OCI-LY7 (cell line): ENCODE measurements around the gene PEX1. TPM values are rescaled to one million over a fixed set of nuclear protein-coding genes. Genes with fewer than 3 reads are reported as not detected.

ENCODE experiments used
- BruUV-seq: library from RNA; stranded (reverse); fragments of 400-500 nt; replicated peaks from 2 replicates; lab custom pipeline; 2021; lab: Mats Ljungman, UMichigan
- CTCF ChIA-PET: fragments of 300-600 bp; sonication (Branson Sonifier 250); formaldehyde crosslinking; loops from one replicate; lab custom pipeline; 2022; ENCODE audit warnings: antibody characterized with exemption; ENCODE audit not compliant: unreplicated experiment; lab: Charles Lee
- POLR2A ChIA-PET: fragments of 300-600 bp; sonication (Branson Sonifier 250); formaldehyde crosslinking; loops from one replicate; lab custom pipeline; 2022; ENCODE audit warnings: antibody characterized with exemption; lab: Charles Lee
- DNase-seq: peaks from one replicate; pipeline ENCODE4 v3.0.0-alpha.2; 2015; ENCODE audit warnings: low spot score
- H2AFZ ChIP-seq: fragments of 200-600 bp; sonication (generic), shearing (Covaris generic); 2 replicates; pipeline ENCODE4 v1.6.1; 2014; ENCODE audit warnings: mild to moderate bottlenecking, antibody characterized with exemption, low read length, moderate library complexity
- H3K27ac ChIP-seq: fragments of 200-600 bp; sonication (generic); 2 replicates; pipeline ENCODE4 v1.5.1; 2014; ENCODE audit warnings: mixed run types, low read depth, mild to moderate bottlenecking, moderate library complexity, low read length, inconsistent platforms; ENCODE audit not compliant: poor library complexity, severe bottlenecking
- H3K36me3 ChIP-seq: fragments of 200-600 bp; sonication (generic); 2 replicates; pipeline ENCODE4 v1.6.1; 2014; ENCODE audit warnings: mild to moderate bottlenecking, antibody characterized with exemption, low read length, moderate library complexity, mixed read lengths; ENCODE audit not compliant: insufficient read depth
- H3K4me1 ChIP-seq: fragments of 200-600 bp; sonication (generic); 2 replicates; pipeline ENCODE4 v1.5.1; 2014; ENCODE audit warnings: mild to moderate bottlenecking, low read length; ENCODE audit not compliant: insufficient read depth, poor library complexity, severe bottlenecking
- H3K4me2 ChIP-seq: fragments of 200-600 bp; sonication (generic); 2 replicates; pipeline ENCODE4 v1.6.1; 2014; ENCODE audit warnings: mild to moderate bottlenecking, low read length
- H3K4me3 ChIP-seq: fragments of 200-600 bp; sonication (generic); 2 replicates; pipeline ENCODE4 v1.5.1; 2014; ENCODE audit warnings: mild to moderate bottlenecking, low read depth, low read length; ENCODE audit not compliant: poor library complexity, severe bottlenecking
- H3K79me2 ChIP-seq: fragments of 200-600 bp; sonication (generic); 2 replicates; pipeline ENCODE4 v1.6.1; 2016; ENCODE audit warnings: low read depth, mild to moderate bottlenecking, low read length, moderate library complexity, mixed read lengths; ENCODE audit not compliant: insufficient read depth
- H3K9me2 ChIP-seq: fragments of 200-600 bp; sonication (generic); 2 replicates; pipeline ENCODE4 v1.6.1; 2016; ENCODE audit warnings: mild to moderate bottlenecking, low read length, mixed read lengths; ENCODE audit not compliant: insufficient read depth
- H3K9me3 ChIP-seq: fragments of 200-600 bp; sonication (generic); 2 replicates; pipeline ENCODE4 v1.6.1; 2014; ENCODE audit warnings: mild to moderate bottlenecking, mixed run types, low read length, mixed read lengths
- H4K20me1 ChIP-seq: fragments of 200-600 bp; sonication (generic); 2 replicates; pipeline ENCODE4 v1.6.1; 2014; ENCODE audit warnings: mild to moderate bottlenecking, antibody characterized with exemption, low read length, moderate library complexity, mixed read lengths; ENCODE audit not compliant: insufficient read depth
- EZH2phosphoT487 ChIP-seq: fragments of 200-600 bp; sonication (generic); IDR thresholded peaks from 2 replicates; pipeline ENCODE4 v1.6.1; 2018; ENCODE audit warnings: low read depth, borderline replicate concordance, mild to moderate bottlenecking, mixed run types, antibody characterized with exemption, low read length, moderate library complexity, mixed read lengths
- intact Hi-C: fragments of 100-400 bp; cut with micrococcal nuclease; formaldehyde crosslinking; loops from one replicate; pipeline ENCODE4 v1.10.0; 2022; ENCODE audit not compliant: unreplicated experiment
- total RNA-seq, 2 experiments: library from RNA; depleted of rRNA in 1 of 2; stranded (reverse); fragments of >200 nt in 1 of 2; shearing (Covaris generic) in 1 of 2; gene quantifications; 2 replicates each; pipeline ENCODE4 v1.2.3, GENCODE V29; 2014 to 2022
- TF ChIP-seq, protein P1 (sequence below): fragments of 200-600 bp; sonication (generic); conservative IDR thresholded peaks from 2 replicates; pipeline ENCODE4 v1.5.1; 2014; ENCODE audit warnings: mild to moderate bottlenecking, antibody characterized with exemption, low read length, moderate library complexity, mixed read lengths

PEX1 gene
- total RNA-seq, 2 experiments from 2014 or later: 28.7 to 36.0 TPM

- POLR2A ChIA-PET: no interaction called here
- H3K4me1 ChIP-seq: no peaks in the 10 kb centered on the region
Measured at GRCh38 chr7:92460109-92460508, 68.2 kb downstream of the PEX1 start.

GRCh38 chr7:92456236-92456635, 72.1 kb downstream of the PEX1 start:
- CTCF ChIA-PET: no interaction called here

More at GRCh38 chr7:92460109-92460508, 68.2 kb downstream of the PEX1 start:
- Histone ChIP-seq H4K20me1 (no peaks in the 10 kb centered on the region), H3K9me3 (no peaks in the 10 kb centered on the region), H3K9me2 (no peaks in the 10 kb centered on the region), H3K27ac (no peak overlapping the region), H3K4me2 (no peak overlapping the region), H2AFZ (no peak overlapping the region), H3K4me3 (no peak overlapping the region), H3K36me3 (peaks cover 17% of the 10 kb centered on the region), H3K79me2 (no peaks in the 10 kb centered on the region)
- intact Hi-C loops: loop anchor here (10.0 kb wide), 1 partner anchor 595 kb away; no protein-coding TSS in a partner anchor
- BruUV-seq: no TSS peak
- CTCF ChIA-PET: no interaction called here
- TF ChIP-seq, protein P1, sequence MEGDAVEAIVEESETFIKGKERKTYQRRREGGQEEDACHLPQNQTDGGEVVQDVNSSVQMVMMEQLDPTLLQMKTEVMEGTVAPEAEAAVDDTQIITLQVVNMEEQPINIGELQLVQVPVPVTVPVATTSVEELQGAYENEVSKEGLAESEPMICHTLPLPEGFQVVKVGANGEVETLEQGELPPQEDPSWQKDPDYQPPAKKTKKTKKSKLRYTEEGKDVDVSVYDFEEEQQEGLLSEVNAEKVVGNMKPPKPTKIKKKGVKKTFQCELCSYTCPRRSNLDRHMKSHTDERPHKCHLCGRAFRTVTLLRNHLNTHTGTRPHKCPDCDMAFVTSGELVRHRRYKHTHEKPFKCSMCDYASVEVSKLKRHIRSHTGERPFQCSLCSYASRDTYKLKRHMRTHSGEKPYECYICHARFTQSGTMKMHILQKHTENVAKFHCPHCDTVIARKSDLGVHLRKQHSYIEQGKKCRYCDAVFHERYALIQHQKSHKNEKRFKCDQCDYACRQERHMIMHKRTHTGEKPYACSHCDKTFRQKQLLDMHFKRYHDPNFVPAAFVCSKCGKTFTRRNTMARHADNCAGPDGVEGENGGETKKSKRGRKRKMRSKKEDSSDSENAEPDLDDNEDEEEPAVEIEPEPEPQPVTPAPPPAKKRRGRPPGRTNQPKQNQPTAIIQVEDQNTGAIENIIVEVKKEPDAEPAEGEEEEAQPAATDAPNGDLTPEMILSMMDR: no peak
- TF ChIP-seq EZH2phosphoT487: no peak
- no peak for DNase-seq

DNA sequence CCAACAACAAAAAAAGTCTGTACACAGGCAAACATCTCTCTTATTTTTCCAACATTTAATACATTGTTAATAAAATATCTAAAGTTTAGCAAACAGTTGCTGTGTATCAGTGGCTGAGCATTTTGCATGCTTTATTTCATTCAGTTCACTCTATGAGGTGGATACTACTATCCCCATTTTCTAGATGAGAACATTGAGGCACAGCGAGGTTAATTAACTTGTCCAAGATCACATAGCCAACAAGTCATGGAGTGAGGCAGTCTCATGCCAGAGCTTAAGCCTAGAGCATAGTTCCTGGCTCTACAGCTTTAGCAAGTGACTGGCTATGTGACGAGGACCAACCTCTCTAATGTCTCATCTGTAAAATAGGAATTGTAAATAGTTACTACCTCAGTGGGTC, 76.7 kb downstream of the PEX1 start:
- peaks cover 49% of the 10 kb centered on the region for H3K36me3 ChIP-seq
- no peak overlapping the region for H3K27ac ChIP-seq
- no peaks in the 10 kb centered on the region for H3K79me2 ChIP-seq
- no peaks in the 10 kb centered on the region for H4K20me1 ChIP-seq
- CTCF ChIA-PET: no interaction called here
- H3K9me3 ChIP-seq: no peaks in the 10 kb centered on the region
- no peak for DNase-seq
- no peak overlapping the region for H2AFZ ChIP-seq
- H3K4me3 ChIP-seq: no peak overlapping the region
- TF ChIP-seq, protein P1: no peak
- BruUV-seq: no TSS peak
- POLR2A ChIA-PET: no interaction called here
- intact Hi-C loops: no loop called here
- peaks cover 5% of the 10 kb centered on the region for H3K4me1 ChIP-seq
- H3K4me2 ChIP-seq: no peak overlapping the region
- H3K9me2 ChIP-seq: no peaks in the 10 kb centered on the region

More at GRCh38 chr7:92456236-92456635, 72.1 kb downstream of the PEX1 start:
- Histone ChIP-seq H3K79me2 (no peaks in the 10 kb centered on the region), H3K4me2 (no peak overlapping the region), H3K9me2 (no peaks in the 10 kb centered on the region), H3K4me3 (no peak overlapping the region), H3K36me3 (peaks cover 35% of the 10 kb centered on the region), H2AFZ (no peak overlapping the region), H3K9me3 (no peaks in the 10 kb centered on the region), H3K27ac (no peak overlapping the region), H3K4me1 (no peaks in the 10 kb centered on the region), H4K20me1 (no peaks in the 10 kb centered on the region)
- TF ChIP-seq, protein P1: no peak
- no peak for TF ChIP-seq EZH2phosphoT487
- DNase-seq: no peak
- POLR2A ChIA-PET: no interaction called here
- no TSS peak for BruUV-seq
- intact Hi-C loops: no loop called here
